DOHH2 (cell line): ENCODE results near the gene CD72.

ENCODE experiments used
- H3F3A ChIP-seq: fragments of 200-600 bp; sonication (generic), shearing (Covaris generic); 2 replicates; pipeline ENCODE4 v1.6.0; 2016; ENCODE audit warnings: antibody characterized with exemption, mild to moderate bottlenecking; ENCODE audit not compliant: control insufficient read depth, insufficient read depth
- H3K27ac ChIP-seq: fragments of 200-600 bp; sonication (generic); 2 replicates; pipeline ENCODE4 v1.5.1; 2014; ENCODE audit warnings: low read depth, mild to moderate bottlenecking, low read length, moderate library complexity
- H3K27me3 ChIP-seq: fragments of 200-600 bp; sonication (generic); 2 replicates; pipeline ENCODE4 v1.6.1; 2014; ENCODE audit warnings: mild to moderate bottlenecking, low read length, mixed read lengths; ENCODE audit not compliant: control insufficient read depth
- H3K36me3 ChIP-seq: fragments of 200-600 bp; sonication (generic); 2 replicates; pipeline ENCODE4 v1.6.1; 2014; ENCODE audit warnings: mild to moderate bottlenecking, low read length, moderate library complexity, mixed read lengths; ENCODE audit not compliant: control insufficient read depth
- H3K4me1 ChIP-seq: fragments of 200-600 bp; sonication (generic); 2 replicates; pipeline ENCODE4 v1.6.1; 2014; ENCODE audit warnings: mild to moderate bottlenecking, low read length, mixed read lengths; ENCODE audit not compliant: control insufficient read depth
- H3K4me2 ChIP-seq: fragments of 200-600 bp; sonication (generic); 2 replicates; pipeline ENCODE4 v1.6.0; 2014; ENCODE audit warnings: mild to moderate bottlenecking, low read length, moderate library complexity
- H3K4me3 ChIP-seq: fragments of 200-600 bp; sonication (generic); 2 replicates; pipeline ENCODE4 v1.5.1; 2014; ENCODE audit warnings: mild to moderate bottlenecking, low read length, mixed read lengths
- H3K79me2 ChIP-seq: fragments of 200-600 bp; sonication (generic); 2 replicates; pipeline ENCODE4 v1.6.1; 2014; ENCODE audit warnings: mild to moderate bottlenecking, low read length, mixed read lengths; ENCODE audit not compliant: control insufficient read depth
- H3K9me2 ChIP-seq: fragments of 200-600 bp; sonication (generic); replicated peaks from 2 replicates; pipeline ENCODE4 v1.6.1; 2014; ENCODE audit warnings: mild to moderate bottlenecking, low read length, mixed read lengths; ENCODE audit not compliant: control insufficient read depth
- H3K9me3 ChIP-seq: fragments of 200-600 bp; sonication (generic); 2 replicates; pipeline ENCODE4 v1.6.1; 2014; ENCODE audit warnings: antibody characterized with exemption, low read length, mixed read lengths; ENCODE audit not compliant: control insufficient read depth, insufficient read depth
- H4K20me1 ChIP-seq: fragments of 200-600 bp; sonication (generic); 2 replicates; pipeline ENCODE4 v1.6.0; 2014; ENCODE audit warnings: low read depth, mild to moderate bottlenecking, antibody characterized with exemption, low read length, moderate library complexity; ENCODE audit not compliant: control insufficient read depth, insufficient read depth
- CTCF ChIP-seq: fragments of 200-600 bp; sonication (generic); IDR thresholded peaks from one replicate; pipeline ENCODE4 v1.5.1; 2014; ENCODE audit warnings: antibody characterized with exemption, mild to moderate bottlenecking, low read depth, low read length; ENCODE audit not compliant: poor library complexity, severe bottlenecking
- EZH2phosphoT487 ChIP-seq: fragments of 200-600 bp; sonication (generic); IDR thresholded peaks from 2 replicates; pipeline ENCODE4 v1.6.1; 2017; ENCODE audit warnings: borderline replicate concordance, mild to moderate bottlenecking, antibody characterized with exemption, low read length, moderate library complexity, mixed read lengths

The CD72 gene

GRCh38 chr9:35579130-35579529 lies 39.1 kb downstream of the CD72 start:
- no peaks in the 10 kb centered on the region for H3K4me1 ChIP-seq
- no peak overlapping the region for H3K4me3 ChIP-seq
- no peaks in the 10 kb centered on the region for H4K20me1 ChIP-seq
- no peaks in the 10 kb centered on the region for H3K27me3 ChIP-seq
- no peaks in the 10 kb centered on the region for H3K9me2 ChIP-seq
- no peaks in the 10 kb centered on the region for H3K79me2 ChIP-seq
- no peak overlapping the region for H3K27ac ChIP-seq
- H3F3A ChIP-seq, result no peaks in the 10 kb centered on the region
- TF ChIP-seq CTCF (no peak), EZH2phosphoT487 (no peak)
- H3K4me2 ChIP-seq, result no peak overlapping the region
- no peaks in the 10 kb centered on the region; the same call in 1 of the 2 replicates for H3K9me3 ChIP-seq
- no peaks in the 10 kb centered on the region for H3K36me3 ChIP-seq

- Histone ChIP-seq H3K27ac (no peak overlapping the region), H4K20me1 (no peaks in the 10 kb centered on the region), H3K4me1 (no peaks in the 10 kb centered on the region), H3K79me2 (no peaks in the 10 kb centered on the region), H3K9me3 (no peaks in the 10 kb centered on the region; the same call in 1 of the 2 replicates), H3K4me3 (no peak overlapping the region), H3K4me2 (no peak overlapping the region), H3K36me3 (no peaks in the 10 kb centered on the region), H3K27me3 (no peaks in the 10 kb centered on the region), H3K9me2 (no peaks in the 10 kb centered on the region), H3F3A (no peaks in the 10 kb centered on the region)
- no peak for TF ChIP-seq CTCF
- TF ChIP-seq EZH2phosphoT487, result no peak
Observed at GRCh38 chr9:35577486-35577885, 40.7 kb downstream of the CD72 start.

- H3K36me3 ChIP-seq, result no peaks in the 10 kb centered on the region
Observed at GRCh38 chr9:35575478-35575877, 42.7 kb downstream of the CD72 start.

More at GRCh38 chr9:35575478-35575877, 42.7 kb downstream of the CD72 start:
- Histone ChIP-seq H3K4me3 (no peak overlapping the region), H3K9me3 (no peaks in the 10 kb centered on the region), H4K20me1 (no peaks in the 10 kb centered on the region), H3K9me2 (no peaks in the 10 kb centered on the region), H3K79me2 (no peaks in the 10 kb centered on the region), H3K27ac (no peak overlapping the region), H3F3A (no peaks in the 10 kb centered on the region), H3K27me3 (no peaks in the 10 kb centered on the region), H3K4me2 (no peak overlapping the region), H3K4me1 (peaks cover 8% of the 10 kb centered on the region)
- TF ChIP-seq CTCF (no peak), EZH2phosphoT487 (no peak)
